Ovary (tissue), 3 donors: ENCODE results near the gene OSBPL1A.

Experiments used
- POLR2A ChIP-seq: fragments of 450-650 bp; IDR thresholded peaks from one replicate; pipeline ENCODE4 v1.6.1; 2017; ENCODE audit warnings: antibody characterized with exemption, mild to moderate bottlenecking, moderate library complexity
- TF ChIP-seq, protein P1 (sequence below), 3 donors: fragments of 450-650 bp in 2 of 3; fragments of 200-600 bp in 1 of 3; IDR thresholded peaks; one replicate each; pipeline versions ENCODE4 v1.5.1 to v1.8.0; 2016 to 2022; ENCODE audit warnings: antibody characterized with exemption in 3 of 3, mild to moderate bottlenecking in 1 of 3
- donor health status: DM: no; HTN: no; CAD: no.

DNA sequence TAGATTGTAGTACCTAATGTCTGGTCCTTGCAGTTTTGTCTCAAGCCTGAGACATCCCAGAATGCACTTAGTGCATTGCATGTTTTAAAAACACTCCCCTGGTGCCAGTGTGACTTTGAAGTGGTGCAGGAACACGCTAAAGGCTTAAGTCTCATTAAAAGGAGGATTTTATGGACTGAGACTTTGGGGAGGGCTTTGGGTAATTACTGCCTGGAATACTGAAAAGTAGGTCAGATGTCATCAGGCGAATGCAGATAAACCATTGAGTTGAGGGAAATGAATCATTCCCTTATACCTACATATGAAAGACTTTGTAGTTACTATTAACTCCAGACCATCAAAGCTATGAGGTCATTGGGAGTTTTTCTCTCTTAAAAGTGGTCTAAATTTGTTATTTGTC lies 3.0 kb upstream of the OSBPL1A start:
- TF ChIP-seq, protein P1, sequence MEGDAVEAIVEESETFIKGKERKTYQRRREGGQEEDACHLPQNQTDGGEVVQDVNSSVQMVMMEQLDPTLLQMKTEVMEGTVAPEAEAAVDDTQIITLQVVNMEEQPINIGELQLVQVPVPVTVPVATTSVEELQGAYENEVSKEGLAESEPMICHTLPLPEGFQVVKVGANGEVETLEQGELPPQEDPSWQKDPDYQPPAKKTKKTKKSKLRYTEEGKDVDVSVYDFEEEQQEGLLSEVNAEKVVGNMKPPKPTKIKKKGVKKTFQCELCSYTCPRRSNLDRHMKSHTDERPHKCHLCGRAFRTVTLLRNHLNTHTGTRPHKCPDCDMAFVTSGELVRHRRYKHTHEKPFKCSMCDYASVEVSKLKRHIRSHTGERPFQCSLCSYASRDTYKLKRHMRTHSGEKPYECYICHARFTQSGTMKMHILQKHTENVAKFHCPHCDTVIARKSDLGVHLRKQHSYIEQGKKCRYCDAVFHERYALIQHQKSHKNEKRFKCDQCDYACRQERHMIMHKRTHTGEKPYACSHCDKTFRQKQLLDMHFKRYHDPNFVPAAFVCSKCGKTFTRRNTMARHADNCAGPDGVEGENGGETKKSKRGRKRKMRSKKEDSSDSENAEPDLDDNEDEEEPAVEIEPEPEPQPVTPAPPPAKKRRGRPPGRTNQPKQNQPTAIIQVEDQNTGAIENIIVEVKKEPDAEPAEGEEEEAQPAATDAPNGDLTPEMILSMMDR (IDR thresholded peaks at IDR 0.05): no peak
- no peak for TF ChIP-seq POLR2A
